ENCODE results near the gene CALD1.

Gene CALD1

DNA sequence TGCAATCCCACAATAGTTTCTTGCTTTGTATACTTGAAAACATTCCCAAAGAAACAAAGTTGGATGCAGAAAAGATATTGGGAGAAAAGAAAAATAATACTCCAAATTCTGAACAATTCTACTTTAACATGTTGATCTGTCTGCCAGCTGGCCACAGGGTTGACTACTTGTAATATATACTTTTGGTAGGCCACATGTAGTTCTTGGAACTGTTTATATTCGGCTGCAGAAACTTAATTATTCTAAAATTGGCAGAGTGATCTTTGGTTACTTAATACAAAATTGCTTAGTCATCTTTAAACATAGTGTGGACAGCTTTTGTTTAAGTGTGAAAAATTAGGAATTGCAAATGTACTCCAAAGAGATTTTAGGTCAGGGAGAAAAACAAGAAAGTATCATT lies 76.0 kb downstream of the CALD1 start:
- no peak overlapping the region for H3K27ac ChIP-seq
- DNase-seq (ENCODE audit: low spot score), result no peak
- POLR2A ChIA-PET (ENCODE audit: low non-redundant PET), result no interaction called here
- TF ChIP-seq, protein P1, sequence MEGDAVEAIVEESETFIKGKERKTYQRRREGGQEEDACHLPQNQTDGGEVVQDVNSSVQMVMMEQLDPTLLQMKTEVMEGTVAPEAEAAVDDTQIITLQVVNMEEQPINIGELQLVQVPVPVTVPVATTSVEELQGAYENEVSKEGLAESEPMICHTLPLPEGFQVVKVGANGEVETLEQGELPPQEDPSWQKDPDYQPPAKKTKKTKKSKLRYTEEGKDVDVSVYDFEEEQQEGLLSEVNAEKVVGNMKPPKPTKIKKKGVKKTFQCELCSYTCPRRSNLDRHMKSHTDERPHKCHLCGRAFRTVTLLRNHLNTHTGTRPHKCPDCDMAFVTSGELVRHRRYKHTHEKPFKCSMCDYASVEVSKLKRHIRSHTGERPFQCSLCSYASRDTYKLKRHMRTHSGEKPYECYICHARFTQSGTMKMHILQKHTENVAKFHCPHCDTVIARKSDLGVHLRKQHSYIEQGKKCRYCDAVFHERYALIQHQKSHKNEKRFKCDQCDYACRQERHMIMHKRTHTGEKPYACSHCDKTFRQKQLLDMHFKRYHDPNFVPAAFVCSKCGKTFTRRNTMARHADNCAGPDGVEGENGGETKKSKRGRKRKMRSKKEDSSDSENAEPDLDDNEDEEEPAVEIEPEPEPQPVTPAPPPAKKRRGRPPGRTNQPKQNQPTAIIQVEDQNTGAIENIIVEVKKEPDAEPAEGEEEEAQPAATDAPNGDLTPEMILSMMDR (conservative IDR thresholded peaks at IDR 0.05; ENCODE audit: low read depth), result no peak
- CTCF ChIA-PET, result no interaction called here

DNA sequence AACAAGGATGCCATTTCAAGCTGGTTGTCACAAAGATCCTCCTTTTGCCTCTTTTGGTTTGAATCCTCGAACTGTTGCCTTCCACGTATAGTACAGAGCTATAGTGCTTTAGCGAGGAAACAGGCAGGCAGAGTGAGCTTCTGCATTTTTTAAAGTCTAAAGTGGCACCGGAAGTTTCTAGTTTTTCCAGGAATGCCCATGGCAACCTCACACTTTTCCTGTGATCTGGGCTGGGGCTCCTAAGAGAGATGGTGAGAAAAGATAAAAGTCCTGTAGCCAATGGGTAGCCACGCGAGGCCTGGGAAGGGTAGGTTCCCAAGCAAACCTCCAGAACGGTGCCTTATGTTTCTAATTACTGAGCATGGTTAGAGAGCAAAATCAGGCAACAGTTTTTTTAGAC lies 76.7 kb downstream of the CALD1 start:
- ChIA-PET CTCF (no interaction called here), POLR2A (ENCODE audit: low non-redundant PET) (no interaction called here)
- no peak overlapping the region for H3K27ac ChIP-seq
- DNase-seq (ENCODE audit: low spot score), result no peak
- TF ChIP-seq, protein P1 (conservative IDR thresholded peaks at IDR 0.05; ENCODE audit: low read depth), result no peak

DNA sequence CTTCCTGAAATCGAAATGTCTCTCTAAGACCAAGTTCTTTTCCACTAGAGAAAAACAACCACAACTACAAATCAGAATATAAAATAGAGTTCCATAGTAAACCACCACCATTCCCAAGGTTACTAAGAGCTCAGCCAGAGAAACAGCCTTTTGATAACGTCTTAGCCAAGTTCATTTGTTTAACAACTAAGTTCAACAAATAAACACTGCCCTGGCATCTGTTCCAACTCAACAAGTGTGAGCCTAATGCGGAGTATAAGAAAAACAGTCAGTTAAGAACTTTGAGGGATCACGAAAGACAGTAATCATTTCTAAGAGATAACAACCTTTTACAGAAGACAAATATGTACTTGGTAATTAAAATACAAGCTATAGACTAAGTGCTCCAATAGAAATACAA lies 77.3 kb downstream of the CALD1 start:
- CTCF ChIA-PET, result no interaction called here
- TF ChIP-seq, protein P1 (conservative IDR thresholded peaks at IDR 0.05; ENCODE audit: low read depth), result no peak
- H3K27ac ChIP-seq, result no peak overlapping the region
- DNase-seq (ENCODE audit: low spot score), result no peak
- POLR2A ChIA-PET (ENCODE audit: low non-redundant PET), result no interaction called here

DNA sequence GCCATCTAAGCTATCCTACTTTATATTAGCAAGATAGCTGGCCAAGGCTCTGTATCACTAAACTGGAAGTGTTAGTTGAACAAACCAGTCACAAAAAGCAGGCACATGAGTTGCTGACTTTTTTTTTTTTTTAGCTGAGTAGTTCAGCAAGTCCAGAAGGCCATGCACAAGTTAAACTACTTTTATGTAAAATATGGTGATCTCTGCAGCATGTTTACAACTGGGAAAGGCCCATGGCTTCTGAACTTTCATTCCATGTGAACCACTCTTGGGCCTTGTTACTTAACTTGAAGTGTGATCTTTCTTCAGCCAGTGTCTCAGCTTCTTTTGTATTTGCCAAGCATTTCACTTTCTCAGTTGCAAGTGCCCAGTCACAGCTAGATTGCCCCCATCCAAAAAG lies 78.5 kb downstream of the CALD1 start:
- no peak for DNase-seq (ENCODE audit: low spot score)
- H3K27ac ChIP-seq, result no peak overlapping the region
- ChIA-PET CTCF (no interaction called here), POLR2A (ENCODE audit: low non-redundant PET) (no interaction called here)
- TF ChIP-seq, protein P1 (conservative IDR thresholded peaks at IDR 0.05; ENCODE audit: low read depth), result no peak

DNA sequence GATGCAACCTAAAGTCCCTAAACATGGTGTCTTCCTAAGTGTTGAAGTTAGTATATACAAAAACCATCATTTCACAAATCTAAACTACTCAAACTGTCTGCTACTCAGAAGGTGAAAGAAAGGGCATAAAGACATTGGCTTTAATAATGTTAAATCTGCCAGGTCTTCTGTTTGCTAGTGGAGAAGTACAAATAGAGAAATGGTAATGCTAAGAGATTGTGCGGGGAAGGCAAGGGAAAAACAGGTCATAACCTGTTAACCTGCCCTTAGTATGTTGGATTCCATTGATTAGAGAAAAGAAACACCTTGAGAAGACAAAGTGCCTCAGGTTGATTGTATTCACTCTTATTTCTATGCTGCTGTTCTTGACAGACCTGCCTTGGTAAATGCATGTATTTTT lies 80.3 kb downstream of the CALD1 start:
- ChIA-PET POLR2A (ENCODE audit: low non-redundant PET) (no interaction called here), CTCF (no interaction called here)
- TF ChIP-seq, protein P1 (conservative IDR thresholded peaks at IDR 0.05; ENCODE audit: low read depth), result no peak
- DNase-seq (ENCODE audit: low spot score), result no peak
- no peak overlapping the region for H3K27ac ChIP-seq

DNA sequence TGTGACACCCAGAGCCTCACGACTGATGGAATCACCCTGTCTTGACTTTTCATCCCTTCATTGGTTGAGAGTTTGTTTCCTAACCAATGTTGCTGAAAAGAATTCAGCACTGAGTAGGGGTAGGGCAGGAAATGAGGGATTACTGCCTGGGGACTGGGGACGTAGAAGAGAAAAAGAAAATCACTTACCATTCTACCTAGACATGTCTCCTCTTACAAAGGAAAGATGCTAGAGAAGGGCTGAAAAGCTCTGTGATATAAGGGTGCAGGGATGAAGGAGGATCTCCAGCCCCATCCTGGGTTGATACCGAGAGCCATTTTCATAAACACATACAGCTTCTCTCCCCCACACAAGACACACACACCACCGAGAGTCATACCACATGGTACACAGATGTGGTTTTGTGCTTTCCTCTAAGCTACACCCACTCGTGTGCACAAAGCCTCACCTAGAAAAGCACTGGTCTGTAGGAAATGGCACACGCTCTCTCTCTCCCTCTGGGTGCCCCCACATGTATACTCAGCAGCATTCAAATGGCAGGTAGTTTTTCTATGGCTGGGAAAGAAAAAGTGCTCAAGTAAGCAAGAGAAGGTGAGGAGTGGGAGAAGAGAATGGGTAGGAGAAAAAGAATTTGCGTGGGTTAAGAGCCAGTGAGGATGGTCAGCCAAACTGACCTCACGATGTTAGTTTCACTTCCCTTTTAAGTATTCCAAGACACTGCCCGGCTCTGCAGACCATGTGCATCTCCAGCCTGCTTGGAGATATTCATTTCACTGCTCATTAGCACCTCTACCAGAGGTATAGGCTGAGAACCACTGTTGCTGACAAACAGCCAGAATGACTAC lies 85.8 kb downstream of the CALD1 start:
- TF ChIP-seq, protein P1 (conservative IDR thresholded peaks at IDR 0.05; ENCODE audit: low read depth), result no peak
- CTCF ChIA-PET, result no interaction called here
- no peak overlapping the region for H3K27ac ChIP-seq
- POLR2A ChIA-PET (ENCODE audit: low non-redundant PET), result no interaction called here
- no peak for DNase-seq (ENCODE audit: low spot score)
